ENCODE results near the gene RPL7L1.

RPL7L1 gene

GRCh38 chr6:42929821-42930360 is 50.5 kb downstream of the RPL7L1 start (continued):
- no peak; the same call in 1 of the 2 replicates for TF ChIP-seq ZNF501 (tag by site-specific recombination; IDR thresholded peaks at IDR 0.05)
- no peak for TF ChIP-seq ZNF654 (tag by site-specific recombination; IDR thresholded peaks at IDR 0.05; ENCODE audit: low read depth)
- no peak for TF ChIP-seq ZNF202 (tag by site-specific recombination; IDR thresholded peaks at IDR 0.05; ENCODE audit: borderline replicate concordance)
- no peak for TF ChIP-seq ZNF157 (tag by site-specific recombination; IDR thresholded peaks at IDR 0.05)
- TF ChIP-seq ATF2 (tag by site-specific recombination; IDR thresholded peaks at IDR 0.05; ENCODE audit: low read depth), result no peak
- no peak for TF ChIP-seq ZNF302 (tag by site-specific recombination; IDR thresholded peaks at IDR 0.05; ENCODE audit: low read depth)
- no peak for TF ChIP-seq SCRT1 (tag by site-specific recombination; IDR thresholded peaks at IDR 0.05; ENCODE audit: borderline replicate concordance)
- 0 out of 2 replicates have a peak, but pooled peaks have one; percentile 25 for TF ChIP-seq BCL6B (tag by site-specific recombination; IDR thresholded peaks at IDR 0.05)
- TF ChIP-seq ZNF121 (tag by site-specific recombination; IDR thresholded peaks at IDR 0.05), result no peak
- TF ChIP-seq ZNF639 (tag by site-specific recombination; IDR thresholded peaks at IDR 0.05), result no peak
- TF ChIP-seq TSHZ1 (tag by site-specific recombination; IDR thresholded peaks at IDR 0.05; ENCODE audit: borderline replicate concordance), result no peak
- 0 out of 2 replicates have a peak, but pooled peaks have one; percentile 8 for TF ChIP-seq ZNF18 (tag by site-specific recombination; IDR thresholded peaks at IDR 0.05)
- TF ChIP-seq SP3 (tag by site-specific recombination; IDR thresholded peaks at IDR 0.05), result no peak
- no peak for TF ChIP-seq BCL11B (tag by site-specific recombination; IDR thresholded peaks at IDR 0.05; ENCODE audit: low read depth)
- no peak for TF ChIP-seq ZNF530 (tag by site-specific recombination; IDR thresholded peaks at IDR 0.05; ENCODE audit: low read depth)
- TF ChIP-seq GLIS2 (tag by site-specific recombination; IDR thresholded peaks at IDR 0.05), result peak; percentile 2; the same call in 1 of the 2 replicates
- TF ChIP-seq ZNF292 (tag by site-specific recombination; IDR thresholded peaks at IDR 0.05; ENCODE audit: borderline replicate concordance, low read depth), result no peak
- no peak for TF ChIP-seq ZBTB49 (tag by site-specific recombination; IDR thresholded peaks at IDR 0.05; ENCODE audit: low read depth)
- TF ChIP-seq ZSCAN30 (tag by site-specific recombination; IDR thresholded peaks at IDR 0.05), result no peak
- no peak for TF ChIP-seq ZNF777 (tag by site-specific recombination; IDR thresholded peaks at IDR 0.05; ENCODE audit: borderline replicate concordance)
- TF ChIP-seq OVOL3 (tag by site-specific recombination; IDR thresholded peaks at IDR 0.05), result no peak
- no peak for TF ChIP-seq ZNF140 (tag by site-specific recombination; IDR thresholded peaks at IDR 0.05)
- TF ChIP-seq ZNF416 (tag by site-specific recombination; IDR thresholded peaks at IDR 0.05), result no peak
- TF ChIP-seq YY1 (tag by site-specific recombination; IDR thresholded peaks at IDR 0.05), result no peak
- no peak for TF ChIP-seq ZNF132 (tag by site-specific recombination; IDR thresholded peaks at IDR 0.05; ENCODE audit: borderline replicate concordance)
- TF ChIP-seq KLF16 (tag by site-specific recombination; IDR thresholded peaks at IDR 0.05), result no peak
- no peak for TF ChIP-seq INSM2 (tag by site-specific recombination; IDR thresholded peaks at IDR 0.05)
